H1 (cell line): ENCODE data around the gene PPP1R1B. TPM values are rescaled to one million over a fixed set of nuclear protein-coding genes. Genes with fewer than 3 reads are reported as not detected.
A peak's percentile ranks its signal among the peaks of the same experiment; 100 is the strongest.

Experiments used
- CTCF ChIA-PET: fragments of 300-600 bp; sonication (Branson Sonifier 250); formaldehyde crosslinking; loops from one replicate; lab custom pipeline; 2021; ENCODE audit not compliant: partially characterized antibody; lab: Charles Lee
- POLR2A ChIA-PET: fragments of 300-600 bp; sonication (Branson Sonifier 250); formaldehyde crosslinking; loops from one replicate; lab custom pipeline; 2021; ENCODE audit warnings: inconsistent platforms; ENCODE audit not compliant: partially characterized antibody; lab: Charles Lee
- DNase-seq, 2 experiments: peaks; one replicate each; pipeline versions ENCODE4 v3.0.0 to v3.0.0-alpha.2; 2010 to 2022; ENCODE audit warnings: low spot score in 2 of 2, low read depth in 1 of 2, mixed read lengths in 1 of 2
- FAIRE-seq: peaks from 2 replicates; lab custom pipeline; 2011; peaks lifted over from hg19 to GRCh38; lab: Jason Lieb, UNC
- H2AFZ ChIP-seq: 2 replicates; pipeline ENCODE4 v1.8.1; 2012; ENCODE audit warnings: low read length, inconsistent platforms
- H2AK5ac ChIP-seq: 2 replicates; pipeline ENCODE4 v1.6.1; 2013; ENCODE audit warnings: low read depth, low read length
- H2BK120ac ChIP-seq: replicated peaks from 2 replicates; pipeline ENCODE3; 2013; ENCODE audit warnings: low read depth, low read length, inconsistent platforms
- H2BK12ac ChIP-seq: 2 replicates; pipeline ENCODE4 v1.6.1; 2013; ENCODE audit warnings: low read depth, low read length
- H2BK15ac ChIP-seq: 2 replicates; pipeline ENCODE4 v1.6.1; 2013; ENCODE audit warnings: low read length
- H2BK20ac ChIP-seq: 2 replicates; pipeline ENCODE4 v1.6.1; 2013; ENCODE audit warnings: low read length
- H2BK5ac ChIP-seq: 2 replicates; pipeline ENCODE4 v1.6.1; 2013; ENCODE audit warnings: low read depth, low read length
- H3K14ac ChIP-seq: 2 replicates; pipeline ENCODE4 v1.6.1; 2013; ENCODE audit warnings: inconsistent platforms; ENCODE audit not compliant: insufficient read length
- H3K18ac ChIP-seq: 2 replicates; pipeline ENCODE4 v1.6.1; 2013; ENCODE audit warnings: low read length; ENCODE audit errors: extremely low read depth
- H3K23ac ChIP-seq: 2 replicates; pipeline ENCODE4 v1.6.1; 2013; ENCODE audit warnings: inconsistent platforms; ENCODE audit not compliant: insufficient read length
- H3K23me2 ChIP-seq: 2 replicates; pipeline ENCODE4 v1.6.1; 2013; ENCODE audit warnings: low read depth, low read length
- H3K27ac ChIP-seq: 2 replicates; pipeline ENCODE4 v1.6.1; 2011; ENCODE audit warnings: low read depth, low read length, inconsistent platforms
- H3K27me3 ChIP-seq, 4 experiments: replicated peaks in 1 of 4; 1 replicate in 1 of 4; 2 replicates in 3 of 4; pipeline versions ENCODE4 v1.6.1 to v1.8.1; 2011 to 2013; ENCODE audit warnings: low read length in 3 of 4, mild to moderate bottlenecking in 3 of 4, inconsistent platforms in 2 of 4, mixed read lengths in 2 of 4, moderate library complexity in 1 of 4; ENCODE audit not compliant: control insufficient read depth in 3 of 4, insufficient read depth in 3 of 4; ENCODE audit errors: extremely low read depth in 1 of 4
- H3K36me3 ChIP-seq, 4 experiments: 2 replicates each; pipeline versions ENCODE4 v1.6.1 to v1.8.1; 2011 to 2013; ENCODE audit warnings: mild to moderate bottlenecking in 4 of 4, low read length in 3 of 4, moderate library complexity in 2 of 4, control low read depth in 1 of 4, inconsistent platforms in 1 of 4; ENCODE audit not compliant: insufficient read depth in 4 of 4, control insufficient read depth in 2 of 4
- H3K4ac ChIP-seq: replicated peaks from 2 replicates; pipeline ENCODE3; 2013; ENCODE audit warnings: low read length, low read depth, mixed read lengths, inconsistent platforms; ENCODE audit not compliant: insufficient read length
- H3K4me1 ChIP-seq, 4 experiments: replicated peaks in 1 of 4; 1 replicate in 1 of 4; 2 replicates in 3 of 4; pipeline versions ENCODE4 v1.6.1 to v1.8.1; 2011 to 2013; ENCODE audit warnings: low read length in 3 of 4, inconsistent platforms in 2 of 4, mixed read lengths in 1 of 4; ENCODE audit not compliant: insufficient read depth in 4 of 4, control insufficient read depth in 3 of 4
- H3K4me2 ChIP-seq, 2 experiments: 2 replicates each; pipeline versions ENCODE4 v1.6.1 to v1.8.1; 2011 to 2013; ENCODE audit warnings: low read depth in 2 of 2, low read length in 2 of 2, control low read depth in 1 of 2, inconsistent platforms in 1 of 2, mild to moderate bottlenecking in 1 of 2; ENCODE audit not compliant: insufficient read depth in 1 of 2
- H3K4me3 ChIP-seq, 4 experiments: fragments of 200-600, 300-600 bp in 1 of 4; sonication (generic), shearing (Covaris generic), sonication (Bioruptor Twin) in 1 of 4; 2 replicates each; pipeline versions ENCODE4 v1.5.1 to v1.8.1; 2011 to 2016; ENCODE audit warnings: low read length in 4 of 4, low read depth in 3 of 4, control low read depth in 2 of 4, inconsistent platforms in 2 of 4, mild to moderate bottlenecking in 2 of 4, mixed read lengths in 1 of 4, moderate library complexity in 1 of 4; ENCODE audit not compliant: insufficient read depth in 2 of 4; ENCODE audit errors: extremely low read depth in 1 of 4
- H3K56ac ChIP-seq: replicated peaks from 2 replicates; pipeline ENCODE3; 2013; ENCODE audit warnings: low read depth, mild to moderate bottlenecking, mixed read lengths, low read length, inconsistent platforms; ENCODE audit not compliant: insufficient read length
- H3K79me1 ChIP-seq: 2 replicates; pipeline ENCODE4 v1.6.1; 2013; ENCODE audit warnings: low read depth, low read length, control low read depth
- H3K79me2 ChIP-seq, 2 experiments: 2 replicates each; pipeline versions ENCODE4 v1.6.1 to v1.8.1; 2012 to 2013; ENCODE audit warnings: low read length in 2 of 2, mild to moderate bottlenecking in 2 of 2, inconsistent platforms in 1 of 2; ENCODE audit not compliant: insufficient read depth in 2 of 2, control insufficient read depth in 1 of 2
- H3K9ac ChIP-seq, 4 experiments: replicated peaks in 1 of 4; 1 replicate in 1 of 4; 2 replicates in 3 of 4; pipeline versions ENCODE4 v1.6.1 to v1.8.1; 2011 to 2013; ENCODE audit warnings: low read depth in 3 of 4, low read length in 3 of 4, control low read depth in 2 of 4, mild to moderate bottlenecking in 2 of 4, moderate library complexity in 2 of 4, inconsistent platforms in 1 of 4; ENCODE audit errors: extremely low read depth in 1 of 4
- H3K9me3 ChIP-seq, 2 experiments: 2 replicates each; pipeline versions ENCODE4 v1.6.1 to v1.8.1; 2012 to 2013; ENCODE audit warnings: mild to moderate bottlenecking in 2 of 2, moderate library complexity in 2 of 2, control low read depth in 1 of 2, inconsistent platforms in 1 of 2, low read depth in 1 of 2, low read length in 1 of 2, mixed read lengths in 1 of 2; ENCODE audit not compliant: insufficient read depth in 2 of 2
- H4K20me1 ChIP-seq, 2 experiments: replicated peaks in 1 of 2; 2 replicates each; pipeline versions ENCODE3 to v1.8.1; 2011 to 2013; ENCODE audit warnings: inconsistent platforms in 2 of 2, low read length in 2 of 2, mild to moderate bottlenecking in 1 of 2; ENCODE audit not compliant: insufficient read depth in 2 of 2, control insufficient read depth in 1 of 2
- H4K5ac ChIP-seq: 2 replicates; pipeline ENCODE4 v1.6.1; 2013; ENCODE audit warnings: low read length, low read depth, mixed read lengths, inconsistent platforms; ENCODE audit not compliant: insufficient read length
- H4K8ac ChIP-seq: 2 replicates; pipeline ENCODE4 v1.8.0; 2013; ENCODE audit warnings: mild to moderate bottlenecking, moderate library complexity, low read length, inconsistent platforms; ENCODE audit not compliant: insufficient read depth; ENCODE audit errors: extremely low read depth
- H4K91ac ChIP-seq: replicated peaks from 2 replicates; pipeline ENCODE3; 2013; ENCODE audit warnings: low read length, mixed read lengths, inconsistent platforms; ENCODE audit not compliant: insufficient read length
- EGR1 ChIP-seq: IDR thresholded peaks from 2 replicates; pipeline ENCODE4 v1.6.1; 2011; ENCODE audit warnings: low read depth, low read length, borderline replicate concordance
- JUND ChIP-seq: IDR thresholded peaks from 2 replicates; pipeline ENCODE4 v1.6.1; 2011; ENCODE audit warnings: mild to moderate bottlenecking, improper control_type of control experiment, low read length
- SUZ12 ChIP-seq: fragments of 200-600 bp; sonication (generic); IDR thresholded peaks from 2 replicates; pipeline ENCODE4 v1.6.1; 2012; ENCODE audit warnings: mild to moderate bottlenecking, inconsistent platforms, low read length, moderate library complexity, mixed read lengths
- WGBS, 2 experiments: shearing (Covaris generic) in 1 of 2; methylation state at CpG; one replicate each; pipeline versions ENCODE4 v1.1.6 to v1.1.7; 2013 to 2015; ENCODE audit warnings: low lambda C conversion rate in 2 of 2, mixed read lengths in 2 of 2, inconsistent platforms in 1 of 2, low coverage in 1 of 2, missing lambda C conversion rate in 1 of 2; ENCODE audit not compliant: insufficient replicate concordance in 2 of 2, insufficient coverage in 1 of 2, insufficient read length in 1 of 2; ENCODE audit errors: extremely low coverage in 1 of 2, missing lambda C conversion rate in 1 of 2; 5-methylcytosine and 5-hydroxymethylcytosine counted together
- polyA plus RNA-seq, 7 experiments: library from polyadenylated mRNA; depleted of rRNA in 3 of 7; stranded (reverse) in 5 of 7; unstranded in 2 of 7; fragments of >200 nt in 5 of 7; fragments of 200-250 nt in 2 of 7; gene quantifications; 1 replicate in 5 of 7; 2 replicates in 1 of 7; 4 replicates in 1 of 7; pipeline versions ENCODE4 v1.2.1 to v1.2.3, GENCODE V29; 2011 to 2013; ENCODE audit warnings: missing spikeins in 2 of 7, mixed read lengths in 2 of 7
- total RNA-seq: library from RNA; stranded (reverse); fragmentation: NEBNext Ultra II Directional; extraction: Animal tissue kit (Norgen Biotek cat#: 25700); gene quantifications from 2 replicates; pipeline ENCODE4 v1.2.1, GENCODE V29; 2021

Gene PPP1R1B
- total and polyA plus RNA-seq, 2 of the 8 experiments (the other 6 are each of a cell fraction or from before 2014, with no cell fraction given) = 10.7 to 22.3 TPM

- CTCF ChIA-PET = interaction anchor here (0.7 to 52.4 kb wide), 5 partner anchors 11 to 114 kb away, joined by 3 to 1885 read pairs (median 4); partner anchors contain the start of genes PPP1R1B and STARD3
- 92% methylated on average over 8 of the region's 8 CpGs; no CpG with 5 or more reads in 1 of the 2 experiments for WGBS, 2 experiments
Measured at GRCh38 chr17:39661744-39662541, 35.2 kb downstream of the PPP1R1B start.

More at GRCh38 chr17:39661744-39662541, 35.2 kb downstream of the PPP1R1B start:
- no peak overlapping the region for H3K23ac ChIP-seq
- no peak overlapping the region for H3K56ac ChIP-seq
- H3K79me1 ChIP-seq = no peaks in the 10 kb centered on the region
- H3K9ac ChIP-seq = no peak overlapping the region
- H4K20me1 ChIP-seq = no peaks in the 10 kb centered on the region
- no peak overlapping the region for H2BK120ac ChIP-seq
- H4K5ac ChIP-seq = no peak overlapping the region
- H3K9me3 ChIP-seq = no peaks in the 10 kb centered on the region
- no peak overlapping the region for H3K14ac ChIP-seq
- peak overlapping the region; percentile 50; the same call in 1 of the 2 replicates for H3K27ac ChIP-seq
- POLR2A ChIA-PET = interaction anchor here (1.1 to 32.5 kb wide), 3 partner anchors 9 to 56 kb away, joined by 3 to 708 read pairs (median 3); partner anchors contain the start of genes ERBB2 and PGAP3
- no peak overlapping the region for H4K91ac ChIP-seq
- H3K36me3 ChIP-seq = peaks cover 0 to 9% (median 3%) of the 10 kb centered on the region in 4 experiments; a peak in 3 of 8 replicates
- no peak overlapping the region; the same call in 1 of the 2 replicates for H4K8ac ChIP-seq
- peaks cover 0 to 3% (median under 1%) of the 10 kb centered on the region in 4 experiments; a peak in 4 of 7 replicates for H3K27me3 ChIP-seq
- no peak for TF ChIP-seq JUND
- TF ChIP-seq EGR1 = no peak
- no peak for TF ChIP-seq SUZ12
- H2AK5ac ChIP-seq = no peak overlapping the region
- DNase-seq (no peak), FAIRE-seq (no peak)
- H3K4me2 ChIP-seq = no peak overlapping the region
- no peak overlapping the region; the same call in 1 of the 2 replicates for H2BK15ac ChIP-seq
- H2BK5ac ChIP-seq = peak overlapping the region; percentile 35; the same call in 1 of the 2 replicates
- H2BK12ac ChIP-seq = 0 out of 2 replicates have a peak overlapping the region, but pooled peaks have one; percentile 27
- H3K23me2 ChIP-seq = no peaks in the 10 kb centered on the region
- no peak overlapping the region for H3K4ac ChIP-seq
- no peak overlapping the region for H2AFZ ChIP-seq
- no peak overlapping the region for H3K4me3 ChIP-seq
- H3K4me1 ChIP-seq = peaks cover 0 to 48% (median 40%) of the 10 kb centered on the region in 4 experiments; a peak in 6 of 7 replicates
- H3K18ac ChIP-seq = no peak overlapping the region; the same call in 1 of the 2 replicates
- H3K79me2 ChIP-seq = no peaks in the 10 kb centered on the region
- 0 out of 2 replicates have a peak overlapping the region, but pooled peaks have one; percentile 61 for H2BK20ac ChIP-seq
